Epithelial cell of esophagus (primary cell): ENCODE results near the gene AAR2.

Experiments used
- DNase-seq: peaks from one replicate; pipeline ENCODE4 v3.0.0; 2010; ENCODE audit warnings: low read depth
- H3K4me3 ChIP-seq: 2 replicates; pipeline ENCODE4 v1.5.1; 2011; ENCODE audit warnings: mild to moderate bottlenecking, low read length, control low read depth
- CTCF ChIP-seq: IDR thresholded peaks from 2 replicates; pipeline ENCODE4 v1.5.1; 2011; ENCODE audit warnings: low read depth, mild to moderate bottlenecking, low read length, control low read depth, inconsistent platforms; ENCODE audit not compliant: insufficient read depth; ENCODE audit errors: missing control alignments

AAR2 gene

GRCh38 chr20:36217226-36217625, 19.1 kb upstream of the AAR2 start:
- H3K4me3 ChIP-seq: no peak overlapping the region
- DNase-seq: peak; percentile 20
- peak; percentile 32 for TF ChIP-seq CTCF

GRCh38 chr20:36218380-36219064, 17.8 kb upstream of the AAR2 start:
- TF ChIP-seq CTCF: no peak
- no peak overlapping the region for H3K4me3 ChIP-seq
- DNase-seq: no peak

- H3K4me3 ChIP-seq: no peak overlapping the region
- DNase-seq: no peak
- no peak for TF ChIP-seq CTCF
Measured at GRCh38 chr20:36219671-36220220, 16.5 kb upstream of the AAR2 start.

- no peak overlapping the region for H3K4me3 ChIP-seq
- no peak for TF ChIP-seq CTCF
- DNase-seq: no peak
Measured at GRCh38 chr20:36225666-36226065, 10.6 kb upstream of the AAR2 start.

GRCh38 chr20:36228770-36229169, 7.5 kb upstream of the AAR2 start:
- no peak overlapping the region for H3K4me3 ChIP-seq
- DNase-seq: no peak
- TF ChIP-seq CTCF: no peak

- H3K4me3 ChIP-seq: no peak overlapping the region
- no peak for TF ChIP-seq CTCF
- DNase-seq: no peak
Measured at GRCh38 chr20:36230019-36230418, 6.3 kb upstream of the AAR2 start.

- no peak overlapping the region for H3K4me3 ChIP-seq
- no peak for TF ChIP-seq CTCF
- no peak for DNase-seq
Measured at GRCh38 chr20:36231331-36231730, 4.9 kb upstream of the AAR2 start.
